ENCODE results near the gene QPCT. TPM values are rescaled to one million over a fixed set of nuclear protein-coding genes. Genes with fewer than 3 reads are reported as not detected.
"Not testable (repeated sequence)": the region's sequence is repeated elsewhere in the genome, so short reads cannot be mapped to it uniquely, and the experiment has no call there.

Gene QPCT
- total and polyA plus RNA-seq, 9 donors = 3.3 to 10.2 (median 6.3) TPM

- Histone ChIP-seq H3K27ac (ENCODE audit: low read length) (no peak overlapping the region), H3K4me1 (ENCODE audit: control insufficient read depth, insufficient read depth, low read length) (no peaks in the 10 kb centered on the region), H3K9me3 (replicated peaks; ENCODE audit: control insufficient read depth, low read depth, low read length) (no peaks in the 10 kb centered on the region), H3K27me3 (ENCODE audit: control insufficient read depth, insufficient read depth, low read length) (no peaks in the 10 kb centered on the region), H3K36me3 (ENCODE audit: control insufficient read depth, insufficient read depth, low read length) (no peaks in the 10 kb centered on the region), H3K4me3 (ENCODE audit: low read length) (no peak overlapping the region)
- 89% methylated on average over 4 of the region's 6 CpGs for WGBS (ENCODE audit: insufficient coverage)
- no peak for DNase-seq
Measured at GRCh38 chr2:37402636-37403035, 58.2 kb downstream of the QPCT start.

GRCh38 chr2:37405781-37406180 is 61.4 kb downstream of the QPCT start:
- DNase-seq = peak; percentile 67

GRCh38 chr2:37412231-37412630 is 67.8 kb downstream of the QPCT start:
- Histone ChIP-seq H3K4me1 (ENCODE audit: control insufficient read depth, insufficient read depth, low read length) (peaks cover under 1% of the 10 kb centered on the region), H3K27ac (ENCODE audit: low read length) (no peak overlapping the region), H3K36me3 (ENCODE audit: control insufficient read depth, insufficient read depth, low read length) (no peaks in the 10 kb centered on the region), H3K4me3 (ENCODE audit: low read length) (no peak overlapping the region), H3K9me3 (replicated peaks; ENCODE audit: control insufficient read depth, low read depth, low read length) (no peaks in the 10 kb centered on the region), H3K27me3 (ENCODE audit: control insufficient read depth, insufficient read depth, low read length) (no peaks in the 10 kb centered on the region)
- WGBS (ENCODE audit: insufficient coverage) = 94% methylated on average over 2 of the region's 6 CpGs
- DNase-seq = no peak

More at GRCh38 chr2:37405781-37406180, 61.4 kb downstream of the QPCT start:
- WGBS (ENCODE audit: insufficient coverage) = no CpG with 5 or more reads among the region's 2 CpGs
- Histone ChIP-seq H3K27me3 (ENCODE audit: control insufficient read depth, insufficient read depth, low read length) (no peaks in the 10 kb centered on the region), H3K4me1 (ENCODE audit: control insufficient read depth, insufficient read depth, low read length) (no peaks in the 10 kb centered on the region), H3K36me3 (ENCODE audit: control insufficient read depth, insufficient read depth, low read length) (no peaks in the 10 kb centered on the region), H3K27ac (ENCODE audit: low read length) (no peak overlapping the region), H3K9me3 (replicated peaks; ENCODE audit: control insufficient read depth, low read depth, low read length) (no peaks in the 10 kb centered on the region), H3K4me3 (ENCODE audit: low read length) (no peak overlapping the region)

GRCh38 chr2:37413911-37414469 is 69.6 kb downstream of the QPCT start:
- DNase-seq; H3K27me3 ChIP-seq (ENCODE audit: control insufficient read depth, insufficient read depth, low read length); H3K36me3 ChIP-seq (ENCODE audit: control insufficient read depth, insufficient read depth, low read length); H3K4me3 ChIP-seq (ENCODE audit: low read length); H3K9me3 ChIP-seq (replicated peaks; ENCODE audit: control insufficient read depth, low read depth, low read length); H3K4me1 ChIP-seq (ENCODE audit: control insufficient read depth, insufficient read depth, low read length); H3K27ac ChIP-seq (ENCODE audit: low read length): not testable (repeated sequence)
- 65% methylated on average over 3 of the region's 4 CpGs for WGBS (ENCODE audit: insufficient coverage)

- Histone ChIP-seq H3K36me3 (ENCODE audit: control insufficient read depth, insufficient read depth, low read length) (no peaks in the 10 kb centered on the region), H3K9me3 (replicated peaks; ENCODE audit: control insufficient read depth, low read depth, low read length) (no peaks in the 10 kb centered on the region), H3K4me1 (ENCODE audit: control insufficient read depth, insufficient read depth, low read length) (peaks cover 3% of the 10 kb centered on the region), H3K27me3 (ENCODE audit: control insufficient read depth, insufficient read depth, low read length) (no peaks in the 10 kb centered on the region), H3K4me3 (ENCODE audit: low read length) (no peak overlapping the region), H3K27ac (ENCODE audit: low read length) (no peak overlapping the region)
- 41% methylated on average over 4 of the region's 8 CpGs for WGBS (ENCODE audit: insufficient coverage)
- DNase-seq = peak; percentile 81
Measured at GRCh38 chr2:37414470-37414949, 70.1 kb downstream of the QPCT start.

GRCh38 chr2:37415128-37415820 is 70.8 kb downstream of the QPCT start:
- peaks cover 3% of the 10 kb centered on the region for H3K4me1 ChIP-seq (ENCODE audit: control insufficient read depth, insufficient read depth, low read length)
- H3K9me3 ChIP-seq (replicated peaks; ENCODE audit: control insufficient read depth, low read depth, low read length) = no peaks in the 10 kb centered on the region
- no peaks in the 10 kb centered on the region for H3K36me3 ChIP-seq (ENCODE audit: control insufficient read depth, insufficient read depth, low read length)
- WGBS (ENCODE audit: insufficient coverage) = 91% methylated on average over 4 of the region's 7 CpGs
- no peak for DNase-seq
- H3K27me3 ChIP-seq (ENCODE audit: control insufficient read depth, insufficient read depth, low read length) = no peaks in the 10 kb centered on the region
- H3K4me3 ChIP-seq (ENCODE audit: low read length) = no peak overlapping the region
- no peak overlapping the region for H3K27ac ChIP-seq (ENCODE audit: low read length)

GRCh38 chr2:37417321-37417720 is 72.9 kb downstream of the QPCT start:
- Histone ChIP-seq H3K4me1 (ENCODE audit: control insufficient read depth, insufficient read depth, low read length) (peaks cover 3% of the 10 kb centered on the region), H3K36me3 (ENCODE audit: control insufficient read depth, insufficient read depth, low read length) (no peaks in the 10 kb centered on the region), H3K9me3 (replicated peaks; ENCODE audit: control insufficient read depth, low read depth, low read length) (no peaks in the 10 kb centered on the region), H3K27me3 (ENCODE audit: control insufficient read depth, insufficient read depth, low read length) (no peaks in the 10 kb centered on the region), H3K4me3 (ENCODE audit: low read length) (no peak overlapping the region), H3K27ac (ENCODE audit: low read length) (no peak overlapping the region)
- no peak for DNase-seq
- WGBS (ENCODE audit: insufficient coverage) = 51% methylated on average over 3 of the region's 4 CpGs

- no peaks in the 10 kb centered on the region for H3K9me3 ChIP-seq (replicated peaks; ENCODE audit: control insufficient read depth, low read depth, low read length)
- H3K27ac ChIP-seq (ENCODE audit: low read length) = no peak overlapping the region
- H3K4me3 ChIP-seq (ENCODE audit: low read length) = no peak overlapping the region
- no peaks in the 10 kb centered on the region for H3K27me3 ChIP-seq (ENCODE audit: control insufficient read depth, insufficient read depth, low read length)
- DNase-seq = no peak
- peaks cover 3% of the 10 kb centered on the region for H3K4me1 ChIP-seq (ENCODE audit: control insufficient read depth, insufficient read depth, low read length)
- no peaks in the 10 kb centered on the region for H3K36me3 ChIP-seq (ENCODE audit: control insufficient read depth, insufficient read depth, low read length)
- WGBS (ENCODE audit: insufficient coverage) = 88% methylated on average over 4 of the region's 6 CpGs
Measured at GRCh38 chr2:37418956-37419355, 74.5 kb downstream of the QPCT start.

GRCh38 chr2:37421686-37422085 is 77.3 kb downstream of the QPCT start:
- peaks cover 3% of the 10 kb centered on the region for H3K4me1 ChIP-seq (ENCODE audit: control insufficient read depth, insufficient read depth, low read length)
- no peak overlapping the region for H3K4me3 ChIP-seq (ENCODE audit: low read length)
- DNase-seq = no peak
- no peaks in the 10 kb centered on the region for H3K27me3 ChIP-seq (ENCODE audit: control insufficient read depth, insufficient read depth, low read length)
- WGBS (ENCODE audit: insufficient coverage) = 67% methylated on average over 1 of the region's 6 CpGs
- no peaks in the 10 kb centered on the region for H3K36me3 ChIP-seq (ENCODE audit: control insufficient read depth, insufficient read depth, low read length)
- no peak overlapping the region for H3K27ac ChIP-seq (ENCODE audit: low read length)
- H3K9me3 ChIP-seq (replicated peaks; ENCODE audit: control insufficient read depth, low read depth, low read length) = no peaks in the 10 kb centered on the region

GRCh38 chr2:37422816-37423215 is 78.4 kb downstream of the QPCT start:
- Histone ChIP-seq H3K4me3 (ENCODE audit: low read length) (no peak overlapping the region), H3K36me3 (ENCODE audit: control insufficient read depth, insufficient read depth, low read length) (no peaks in the 10 kb centered on the region), H3K9me3 (replicated peaks; ENCODE audit: control insufficient read depth, low read depth, low read length) (no peaks in the 10 kb centered on the region), H3K27me3 (ENCODE audit: control insufficient read depth, insufficient read depth, low read length) (no peaks in the 10 kb centered on the region), H3K4me1 (ENCODE audit: control insufficient read depth, insufficient read depth, low read length) (no peaks in the 10 kb centered on the region), H3K27ac (ENCODE audit: low read length) (no peak overlapping the region)
- 100% methylated on average over 1 of the region's 4 CpGs for WGBS (ENCODE audit: insufficient coverage)
- DNase-seq = no peak
